ENCODE results near the gene ZNF135. TPM values are rescaled to one million over a fixed set of nuclear protein-coding genes. Genes with fewer than 3 reads are reported as not detected.

The ZNF135 gene
- total RNA-seq, 2 donors from 2014 or later, result 9.3 to 12.0 TPM

- H3K4me1 ChIP-seq (ENCODE audit: control insufficient read depth, insufficient read depth, low read length), result no peaks in the 10 kb centered on the region
- H3K4me3 ChIP-seq (ENCODE audit: low read length), result no peak overlapping the region
- peaks cover 89% of the 10 kb centered on the region for H3K9me3 Mint-ChIP-seq
- no peaks in the 10 kb centered on the region for H3K27me3 ChIP-seq (ENCODE audit: control insufficient read depth, insufficient read depth, low read length, poor library complexity, severe bottlenecking)
- H3K4me3 Mint-ChIP-seq, result no peak overlapping the region
- peaks cover 13% of the 10 kb centered on the region for H3K27me3 Mint-ChIP-seq (ENCODE audit: insufficient read depth)
- no peak overlapping the region for H3K9ac ChIP-seq (ENCODE audit: extremely low read depth, low read length, poor library complexity, severe bottlenecking)
- 90 to 92% methylated on average over 4 to 5 of the region's 5 CpGs for WGBS, 2 experiments (ENCODE audit: insufficient coverage in 1 of 2, insufficient read length in 1 of 2)
- DNase-seq, result no peak
- H3K36me3 ChIP-seq (ENCODE audit: control insufficient read depth, insufficient read depth, low read length), result no peaks in the 10 kb centered on the region
- no peaks in the 10 kb centered on the region for H3K36me3 Mint-ChIP-seq (ENCODE audit: low read depth)
- no peak overlapping the region for H3K27ac ChIP-seq (ENCODE audit: low read depth, low read length)
- H3K4me1 Mint-ChIP-seq, result no peaks in the 10 kb centered on the region
- H3K27ac Mint-ChIP-seq, result no peak overlapping the region
- peaks cover 74% of the 10 kb centered on the region for H3K9me3 ChIP-seq (ENCODE audit: control insufficient read depth, low read length)
- TF ChIP-seq, protein P1, sequence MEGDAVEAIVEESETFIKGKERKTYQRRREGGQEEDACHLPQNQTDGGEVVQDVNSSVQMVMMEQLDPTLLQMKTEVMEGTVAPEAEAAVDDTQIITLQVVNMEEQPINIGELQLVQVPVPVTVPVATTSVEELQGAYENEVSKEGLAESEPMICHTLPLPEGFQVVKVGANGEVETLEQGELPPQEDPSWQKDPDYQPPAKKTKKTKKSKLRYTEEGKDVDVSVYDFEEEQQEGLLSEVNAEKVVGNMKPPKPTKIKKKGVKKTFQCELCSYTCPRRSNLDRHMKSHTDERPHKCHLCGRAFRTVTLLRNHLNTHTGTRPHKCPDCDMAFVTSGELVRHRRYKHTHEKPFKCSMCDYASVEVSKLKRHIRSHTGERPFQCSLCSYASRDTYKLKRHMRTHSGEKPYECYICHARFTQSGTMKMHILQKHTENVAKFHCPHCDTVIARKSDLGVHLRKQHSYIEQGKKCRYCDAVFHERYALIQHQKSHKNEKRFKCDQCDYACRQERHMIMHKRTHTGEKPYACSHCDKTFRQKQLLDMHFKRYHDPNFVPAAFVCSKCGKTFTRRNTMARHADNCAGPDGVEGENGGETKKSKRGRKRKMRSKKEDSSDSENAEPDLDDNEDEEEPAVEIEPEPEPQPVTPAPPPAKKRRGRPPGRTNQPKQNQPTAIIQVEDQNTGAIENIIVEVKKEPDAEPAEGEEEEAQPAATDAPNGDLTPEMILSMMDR (conservative IDR thresholded peaks at IDR 0.05), result no peak
Measured at GRCh38 chr19:58118979-58119733, 60.1 kb downstream of the ZNF135 start.

Other genes with a start within 250 kb of the ZNF135 start
- 10 to 100 TPM; 17.4 to 18.8 TPM for gene ZNF552, start 244.4 kb upstream of the ZNF135 start, total RNA-seq
- gene ZNF587B, start 229.0 kb upstream of the ZNF135 start, total RNA-seq, result 10 to 100 TPM; 37.0 to 39.9 TPM
- 10 to 100 TPM; 64.1 to 98.1 TPM for gene ZNF587, start 209.4 kb upstream of the ZNF135 start, total RNA-seq
- 10 to 100 TPM; 54.7 to 63.0 TPM for gene ZNF814, start 170.2 kb upstream of the ZNF135 start, total RNA-seq
- gene ZNF417, start 142.7 kb upstream of the ZNF135 start, total RNA-seq, result 10 to 100 TPM; 16.5 to 30.9 TPM
- 10 to 100 TPM; 21.5 to 29.6 TPM for gene ZNF418, start 123.9 kb upstream of the ZNF135 start, total RNA-seq
- gene ZNF256, start 111.6 kb upstream of the ZNF135 start, total RNA-seq, result 10 to 100 TPM; 10.4 to 11.0 TPM
- under 1 TPM; 0.40 to 0.51 TPM for gene C19orf18, start 84.7 kb upstream of the ZNF135 start, total RNA-seq
- gene ZNF606, start 56.5 kb upstream of the ZNF135 start, total RNA-seq, result 10 to 100 TPM; 25.8 to 34.7 TPM
- 1 to 10 TPM; 1.5 to 2.2 TPM for gene ZSCAN1, start 25.3 kb upstream of the ZNF135 start, total RNA-seq
- gene ZSCAN18, start 38.9 kb downstream of the ZNF135 start, total RNA-seq, result 100 to 1,000 TPM in 1 of 2 donors, 10 to 100 TPM in 1; 68.2 to 112 TPM
- 10 to 100 TPM; 16.7 to 24.7 TPM for gene ZNF329, start 91.5 kb downstream of the ZNF135 start, total RNA-seq
- 10 to 100 TPM; 23.2 to 24.9 TPM for gene ZNF274, start 123.8 kb downstream of the ZNF135 start, total RNA-seq
- gene ZNF544, start 169.6 kb downstream of the ZNF135 start, total RNA-seq, result 10 to 100 TPM; 65.7 to 80.2 TPM
- gene ZNF8, start 219.7 kb downstream of the ZNF135 start, total RNA-seq, result 10 to 100 TPM; 14.4 to 16.1 TPM
- 10 to 100 TPM; 27.5 to 28.0 TPM for gene ERVK3-1, start 246.1 kb downstream of the ZNF135 start, total RNA-seq

Data from endodermal cell (in vitro differentiated cells).